ACC112 (cell line): ENCODE data around the gene SH3RF1.

ENCODE experiments used
- H2AFZ ChIP-seq: fragments of 200-600 bp; sonication (generic); one replicate; pipeline ENCODE4 v1.6.0; 2017; ENCODE audit warnings: antibody characterized with exemption, low read length; ENCODE audit not compliant: unreplicated experiment
- H3K27ac ChIP-seq: fragments of 200-600 bp; sonication (generic); 2 replicates; pipeline ENCODE4 v1.5.1; 2014; ENCODE audit warnings: low read depth, mild to moderate bottlenecking, antibody characterized with exemption, low read length, moderate library complexity
- H3K27me3 ChIP-seq: fragments of 200-600 bp; sonication (generic); 2 replicates; pipeline ENCODE4 v1.6.1; 2014; ENCODE audit warnings: mild to moderate bottlenecking, antibody characterized with exemption, low read length, moderate library complexity, mixed read lengths; ENCODE audit not compliant: insufficient read depth
- H3K36me3 ChIP-seq: fragments of 200-600 bp; sonication (generic); 2 replicates; pipeline ENCODE4 v1.6.1; 2016; ENCODE audit warnings: mild to moderate bottlenecking, antibody characterized with exemption, low read length, moderate library complexity, mixed read lengths; ENCODE audit not compliant: insufficient read depth
- H3K4me1 ChIP-seq: fragments of 200-600 bp; sonication (generic); one replicate; pipeline ENCODE4 v1.6.1; 2016; ENCODE audit warnings: low read length, mixed read lengths; ENCODE audit not compliant: insufficient read depth, unreplicated experiment, control insufficient read depth
- H3K4me3 ChIP-seq: fragments of 200-600 bp; sonication (generic); 2 replicates; pipeline ENCODE4 v1.5.1; 2014; ENCODE audit warnings: mild to moderate bottlenecking, low read depth, low read length
- H3K79me2 ChIP-seq: fragments of 200-600 bp; sonication (generic); one replicate; pipeline ENCODE4 v1.6.0; 2016; ENCODE audit warnings: low read length; ENCODE audit not compliant: control insufficient read depth, unreplicated experiment, insufficient read depth

SH3RF1 gene

GRCh38 chr4:169270810-169271691, at the start of gene SH3RF1:
Gene SH3RF1, minus strand, starts transcription at chr4:169270956. Its CDS starts 1,744 bp downstream, at chr4:169269212.
- H2AFZ ChIP-seq = peak within 1 kb of the TSS; percentile 54
- H3K79me2 ChIP-seq = peaks cover 50% of the 10 kb centered on the region
- peak within 1 kb of the TSS; percentile 80 for H3K27ac ChIP-seq
- peaks cover 7% of the 10 kb centered on the region for H3K36me3 ChIP-seq
- no peaks in the 10 kb centered on the region for H3K27me3 ChIP-seq
- peaks cover 30% of the 10 kb centered on the region for H3K4me1 ChIP-seq
- H3K4me3 ChIP-seq = peak within 1 kb of the TSS; percentile 94

DNA sequence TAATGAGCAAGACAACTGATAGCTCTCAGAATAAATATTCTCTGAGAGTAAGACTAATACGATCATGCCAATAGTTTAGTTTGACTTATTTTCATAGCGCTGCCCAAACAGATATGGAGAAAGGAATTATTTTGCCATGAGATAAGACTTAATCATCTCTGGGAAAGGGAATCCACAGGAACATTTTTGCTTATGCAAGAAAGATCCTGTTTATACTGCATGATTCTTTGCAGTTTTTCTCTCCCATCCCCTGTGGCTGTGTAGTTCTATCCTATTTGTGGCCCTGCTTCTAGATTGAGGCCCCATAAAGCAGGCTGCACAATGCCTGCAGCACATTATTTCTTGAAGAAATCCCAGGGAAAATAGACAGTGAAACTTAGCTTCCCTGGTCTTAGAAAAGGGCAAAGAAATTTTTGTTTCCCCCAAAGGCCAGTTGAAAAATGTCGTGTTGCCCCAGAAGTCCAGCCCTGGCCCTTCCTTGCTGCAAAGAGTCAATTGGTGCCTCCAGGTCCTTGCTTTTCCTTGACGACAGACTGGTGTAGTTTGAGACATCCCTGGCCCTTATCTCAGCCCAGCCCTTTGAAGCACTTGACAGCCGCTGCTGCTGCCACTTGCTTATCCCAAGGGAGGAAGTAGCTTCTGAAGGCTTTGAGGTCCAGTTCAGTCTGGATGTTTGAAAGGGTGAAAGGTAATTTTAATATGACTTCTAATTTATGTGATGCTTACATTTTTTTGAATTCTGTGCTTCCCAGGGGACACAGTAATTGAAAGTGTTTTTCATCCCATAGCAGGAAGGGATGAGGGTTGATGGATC, 45.0 kb upstream of the SH3RF1 start:
- Histone ChIP-seq H3K4me1 (peaks cover 22% of the 10 kb centered on the region), H3K27me3 (no peaks in the 10 kb centered on the region), H3K79me2 (no peaks in the 10 kb centered on the region), H3K4me3 (peak overlapping the region; percentile 60), H2AFZ (peak overlapping the region; percentile 87), H3K27ac (peak overlapping the region; percentile 81), H3K36me3 (no peaks in the 10 kb centered on the region)

- H3K36me3 ChIP-seq = no peaks in the 10 kb centered on the region
- peaks cover 22% of the 10 kb centered on the region for H3K4me1 ChIP-seq
- peak overlapping the region; percentile 87 for H2AFZ ChIP-seq
- H3K4me3 ChIP-seq = peak overlapping the region; percentile 60
- no peaks in the 10 kb centered on the region for H3K79me2 ChIP-seq
- no peaks in the 10 kb centered on the region for H3K27me3 ChIP-seq
- peak overlapping the region; percentile 81 for H3K27ac ChIP-seq
These were observed 44.1 kb upstream of the SH3RF1 start for GRCh38 chr4:169314906-169315305.

- Histone ChIP-seq H3K79me2 (no peaks in the 10 kb centered on the region), H3K4me1 (peaks cover 22% of the 10 kb centered on the region), H3K36me3 (no peaks in the 10 kb centered on the region), H3K27ac (no peak overlapping the region), H3K27me3 (no peaks in the 10 kb centered on the region), H2AFZ (no peak overlapping the region), H3K4me3 (no peak overlapping the region)
These were observed 43.0 kb upstream of the SH3RF1 start for GRCh38 chr4:169313732-169314131.

DNA sequence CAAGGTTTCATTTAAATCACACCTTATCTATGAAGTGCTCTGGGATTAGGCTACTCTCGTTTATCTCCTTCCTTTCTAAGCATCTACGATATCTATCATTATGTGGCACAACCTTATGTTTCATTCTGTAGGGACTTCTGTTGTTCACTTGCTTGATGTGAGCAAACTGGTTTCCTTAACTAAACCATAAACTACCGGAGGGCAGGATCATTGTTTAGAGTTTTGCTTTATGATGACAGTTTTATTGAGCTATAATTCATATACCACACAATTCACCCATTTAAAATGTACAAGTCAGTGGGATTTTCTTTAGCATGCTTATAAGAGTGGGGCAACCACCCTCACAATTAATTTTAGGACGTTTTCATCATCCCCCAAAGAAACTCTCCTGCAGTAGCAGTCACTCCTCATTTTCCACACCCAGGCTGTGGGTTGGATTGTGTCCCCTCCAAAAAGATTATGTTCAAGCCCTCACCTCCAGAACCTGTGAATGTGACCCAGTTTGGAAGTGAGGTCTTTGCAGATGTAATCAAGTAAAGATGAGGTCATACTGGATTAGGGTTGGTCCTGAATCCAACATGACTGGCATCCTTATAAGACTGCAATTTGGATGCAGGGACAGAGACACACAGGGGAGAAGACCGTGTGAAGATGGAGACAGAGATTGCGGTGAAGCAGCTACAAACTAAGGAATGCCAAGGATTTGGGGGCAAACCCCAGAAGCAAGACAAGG, 42.1 kb upstream of the SH3RF1 start:
- no peak overlapping the region for H2AFZ ChIP-seq
- no peaks in the 10 kb centered on the region for H3K27me3 ChIP-seq
- no peak overlapping the region for H3K27ac ChIP-seq
- no peaks in the 10 kb centered on the region for H3K79me2 ChIP-seq
- H3K36me3 ChIP-seq = no peaks in the 10 kb centered on the region
- no peak overlapping the region for H3K4me3 ChIP-seq
- H3K4me1 ChIP-seq = peaks cover 22% of the 10 kb centered on the region

DNA sequence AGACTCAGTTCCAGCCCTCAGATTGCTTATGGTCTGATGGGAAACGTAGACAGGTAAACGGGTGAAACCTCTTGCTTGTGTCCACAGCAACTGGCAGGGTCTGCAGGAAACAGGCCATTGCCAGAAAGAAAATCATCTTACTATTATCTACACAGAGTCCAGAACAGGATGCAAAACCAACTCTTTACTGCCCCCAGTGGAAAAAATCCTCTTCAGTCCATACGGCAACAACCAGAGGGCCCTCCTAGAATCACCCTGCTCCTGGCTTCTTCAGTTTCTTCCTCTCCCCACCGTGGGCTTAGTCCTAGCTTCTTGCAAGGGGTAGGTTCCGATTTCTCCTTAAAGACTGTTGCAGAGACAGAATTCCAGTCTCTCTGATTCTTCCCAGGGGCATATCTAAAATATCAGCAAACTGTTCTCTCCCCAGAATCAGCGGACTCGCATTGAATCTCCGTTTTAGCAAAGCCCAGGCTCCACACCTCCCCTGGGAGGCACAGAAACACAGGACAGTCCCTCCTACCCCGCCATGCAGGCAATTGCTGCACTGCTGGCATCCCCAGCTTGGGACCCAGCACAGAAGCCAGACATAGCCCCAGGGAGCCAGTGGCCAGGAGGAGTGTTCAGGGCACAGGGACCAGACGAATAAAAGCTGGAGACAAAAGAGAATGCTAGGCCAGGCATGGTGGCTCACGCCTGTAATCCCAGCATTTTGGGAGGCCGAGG, 41.0 kb upstream of the SH3RF1 start:
- H3K4me1 ChIP-seq = peaks cover 22% of the 10 kb centered on the region
- no peak overlapping the region for H2AFZ ChIP-seq
- H3K4me3 ChIP-seq = no peak overlapping the region
- H3K27ac ChIP-seq = no peak overlapping the region
- no peaks in the 10 kb centered on the region for H3K79me2 ChIP-seq
- H3K36me3 ChIP-seq = no peaks in the 10 kb centered on the region
- H3K27me3 ChIP-seq = no peaks in the 10 kb centered on the region

- Histone ChIP-seq H2AFZ (no peak overlapping the region), H3K27ac (no peak overlapping the region), H3K36me3 (no peaks in the 10 kb centered on the region), H3K79me2 (no peaks in the 10 kb centered on the region), H3K27me3 (no peaks in the 10 kb centered on the region), H3K4me1 (peaks cover 6% of the 10 kb centered on the region), H3K4me3 (no peak overlapping the region)
These were observed 38.7 kb upstream of the SH3RF1 start for GRCh38 chr4:169309326-169309967.

- Histone ChIP-seq H3K36me3 (no peaks in the 10 kb centered on the region), H3K4me1 (peaks cover 3% of the 10 kb centered on the region), H3K79me2 (no peaks in the 10 kb centered on the region), H3K27me3 (no peaks in the 10 kb centered on the region), H3K4me3 (no peak overlapping the region), H3K27ac (no peak overlapping the region), H2AFZ (no peak overlapping the region)
These were observed 36.8 kb upstream of the SH3RF1 start for GRCh38 chr4:169307576-169307975.

DNA sequence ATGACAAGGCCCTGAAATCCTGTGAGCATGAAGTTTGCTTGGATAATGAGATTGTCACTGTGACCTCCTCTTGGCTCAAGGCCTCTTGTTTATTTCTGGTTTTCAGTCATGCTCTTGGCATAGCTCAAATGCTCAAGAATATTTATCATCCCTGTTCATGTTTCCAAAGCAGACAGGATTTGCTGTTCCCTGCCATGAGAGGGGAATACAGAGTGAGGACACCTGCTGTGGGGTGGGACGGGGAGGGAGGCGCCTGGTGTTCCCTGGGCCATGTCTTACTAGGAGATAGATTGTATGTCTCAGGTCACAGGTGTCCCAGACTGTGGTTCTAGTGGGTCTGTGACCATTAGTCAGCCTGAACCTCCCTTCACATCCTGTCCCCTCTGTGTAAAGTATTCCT, 34.9 kb upstream of the SH3RF1 start:
- Histone ChIP-seq H3K36me3 (no peaks in the 10 kb centered on the region), H3K27me3 (no peaks in the 10 kb centered on the region), H3K27ac (no peak overlapping the region), H2AFZ (no peak overlapping the region), H3K4me1 (peaks cover 3% of the 10 kb centered on the region), H3K79me2 (no peaks in the 10 kb centered on the region), H3K4me3 (no peak overlapping the region)
